ENCODE data around the gene PDE4A. TPM values are rescaled to one million over a fixed set of nuclear protein-coding genes. Genes with fewer than 3 reads are reported as not detected.
"Not testable (repeated sequence)": the region's sequence is repeated elsewhere in the genome, so short reads cannot be mapped to it uniquely, and the experiment has no call there.

PDE4A gene
- polyA plus RNA-seq, 2 of the 4 experiments (the other 2 are of a cell fraction): 1.2 to 3.7 TPM

- TF ChIP-seq ATOH8 (CRISPR knock-in tag; IDR thresholded peaks at IDR 0.05; ENCODE audit: low read depth): no peak
- no peak for TF ChIP-seq KDM1A (IDR thresholded peaks at IDR 0.05; ENCODE audit: low read depth)
- TF ChIP-seq CBX8 (IDR thresholded peaks at IDR 0.05): no peak
Measured at GRCh38 chr19:10395917-10396316, 24.4 kb upstream of the PDE4A start (continued).

DNA sequence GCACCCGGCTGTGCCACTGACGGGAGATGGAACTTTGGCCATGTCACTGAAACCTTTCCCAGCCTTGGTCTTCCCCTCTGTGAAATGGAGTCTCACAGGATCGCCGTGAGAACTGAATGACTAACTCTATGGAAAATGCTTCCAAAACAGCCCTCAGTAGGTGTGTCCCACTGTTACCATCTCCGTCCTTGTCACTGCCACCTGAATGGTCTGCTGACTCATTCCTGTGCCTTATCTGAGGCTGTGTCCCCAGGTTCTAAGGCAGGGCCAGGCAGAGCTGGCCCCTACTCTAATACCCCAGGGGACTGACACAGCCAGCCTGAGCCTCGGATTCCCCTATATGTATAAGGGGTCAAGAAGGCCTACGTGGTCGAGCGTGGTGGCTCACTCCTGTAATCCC lies 21.5 kb upstream of the PDE4A start:
- POLR2A ChIA-PET: no interaction called here
- CTCF ChIA-PET: interaction anchor here (1.4 to 11.6 kb wide), 3 partner anchors 8 to 140 kb away, joined by 5 to 172 read pairs (median 7); no protein-coding TSS in a partner anchor
- FAIRE-seq: no peak

GRCh38 chr19:10399340-10399739 lies 21.0 kb upstream of the PDE4A start:
- H3K27ac ChIP-seq; H3K4me3 ChIP-seq; H3K4me2 ChIP-seq; FAIRE-seq; ATAC-seq; H3K9me3 ChIP-seq; DNase-seq (ENCODE audit: low read depth in 1 of 2, low spot score in 1 of 2); POLR2A ChIA-PET: not testable (repeated sequence)
- H3K4me1 ChIP-seq: peaks cover 18% of the 10 kb centered on the region
- CTCF ChIA-PET: interaction anchor here (1.4 to 11.6 kb wide), 5 partner anchors 9 to 140 kb away, joined by 4 to 172 read pairs (median 7); no protein-coding TSS in a partner anchor
- 84% methylated on average over 8 of the region's 8 CpGs for WGBS (ENCODE audit: missing lambda C conversion rate)

More for the DNA sequence above, 21.5 kb upstream of the PDE4A start:
- Histone ChIP-seq H3K27ac (no peak overlapping the region), H3K4me1 (peaks cover 18% of the 10 kb centered on the region), H3K4me2 (no peak overlapping the region), H3K4me3 (no peak overlapping the region), H3K9me3 (no peaks in the 10 kb centered on the region)
- TF ChIP-seq BHLHE40 (IDR thresholded peaks at IDR 0.05; ENCODE audit: low read depth, low read length) (no peak), RFX5 (IDR thresholded peaks at IDR 0.05) (no peak), EHF (CRISPR knock-in tag; IDR thresholded peaks at IDR 0.05) (no peak), TFCP2L1 (CRISPR knock-in tag; IDR thresholded peaks at IDR 0.05) (no peak), JUNB (IDR thresholded peaks at IDR 0.05) (no peak), RCOR1 (IDR thresholded peaks at IDR 0.05; ENCODE audit: low read depth, low read length) (no peak), FOXS1 (CRISPR knock-in tag; IDR thresholded peaks at IDR 0.05) (no peak), PHF8 (IDR thresholded peaks at IDR 0.05; ENCODE audit: borderline replicate concordance, low read depth) (no peak), TP53 (CRISPR knock-in tag; IDR thresholded peaks at IDR 0.05) (no peak), SREBF2 (IDR thresholded peaks at IDR 0.05) (no peak), HOXB5 (CRISPR knock-in tag; IDR thresholded peaks at IDR 0.05) (no peak), ZSCAN20 (CRISPR knock-in tag; IDR thresholded peaks at IDR 0.05) (no peak), CBX8 (IDR thresholded peaks at IDR 0.05) (no peak), HOXA7 (CRISPR knock-in tag; IDR thresholded peaks at IDR 0.05) (no peak), NR3C1 (IDR thresholded peaks at IDR 0.05) (no peak), HOXB13 (CRISPR knock-in tag; IDR thresholded peaks at IDR 0.05; ENCODE audit: low read depth) (no peak), SMC3 (IDR thresholded peaks at IDR 0.05) (no peak), MAX (IDR thresholded peaks at IDR 0.05) (no peak)
- TF ChIP-seq, protein P1, sequence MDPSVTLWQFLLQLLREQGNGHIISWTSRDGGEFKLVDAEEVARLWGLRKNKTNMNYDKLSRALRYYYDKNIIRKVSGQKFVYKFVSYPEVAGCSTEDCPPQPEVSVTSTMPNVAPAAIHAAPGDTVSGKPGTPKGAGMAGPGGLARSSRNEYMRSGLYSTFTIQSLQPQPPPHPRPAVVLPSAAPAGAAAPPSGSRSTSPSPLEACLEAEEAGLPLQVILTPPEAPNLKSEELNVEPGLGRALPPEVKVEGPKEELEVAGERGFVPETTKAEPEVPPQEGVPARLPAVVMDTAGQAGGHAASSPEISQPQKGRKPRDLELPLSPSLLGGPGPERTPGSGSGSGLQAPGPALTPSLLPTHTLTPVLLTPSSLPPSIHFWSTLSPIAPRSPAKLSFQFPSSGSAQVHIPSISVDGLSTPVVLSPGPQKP (IDR thresholded peaks at IDR 0.05; ENCODE audit: low read depth, low read length): no peak
- 79% methylated on average over 6 of the region's 9 CpGs for WGBS (ENCODE audit: missing lambda C conversion rate)
- no peak for ATAC-seq
- no peak for DNase-seq (ENCODE audit: low read depth in 1 of 2, low spot score in 1 of 2)

DNA sequence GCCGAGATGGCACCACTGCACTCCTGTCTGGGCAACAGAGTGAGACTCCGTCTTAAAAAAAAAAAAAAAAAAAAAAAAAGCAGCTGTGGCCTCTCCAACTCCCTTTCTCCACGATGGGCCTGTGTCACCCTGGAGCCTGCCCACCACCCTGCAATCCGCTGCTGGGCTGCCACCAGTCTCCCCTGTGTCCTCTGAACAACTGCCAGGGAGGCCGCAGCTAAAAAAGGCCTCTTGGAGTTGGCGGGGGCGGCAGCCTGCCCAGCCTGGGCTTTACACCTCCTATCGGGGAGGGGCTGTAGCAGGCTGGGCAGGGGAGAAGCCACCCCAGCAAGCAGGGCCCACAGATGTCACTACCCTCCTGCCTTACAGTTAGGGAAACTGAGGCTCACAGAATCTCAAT lies 20.5 kb upstream of the PDE4A start:
- Histone ChIP-seq H3K27ac (no peak overlapping the region), H3K9me3 (no peaks in the 10 kb centered on the region), H3K4me2 (no peak overlapping the region), H3K4me1 (peaks cover 20% of the 10 kb centered on the region), H3K4me3 (no peak overlapping the region)
- POLR2A ChIA-PET: no interaction called here
- TF ChIP-seq MAFK (IDR thresholded peaks at IDR 0.05; ENCODE audit: partially characterized antibody): no peak
- WGBS (ENCODE audit: missing lambda C conversion rate): 98% methylated on average over 5 of the region's 8 CpGs
- FAIRE-seq: no peak
- CTCF ChIA-PET: interaction anchor here (1.0 to 11.6 kb wide), 6 partner anchors 8 to 150 kb away, joined by 3 to 172 read pairs (median 15); no protein-coding TSS in a partner anchor
- ATAC-seq: no peak
- no peak for DNase-seq (ENCODE audit: low read depth in 1 of 2, low spot score in 1 of 2)

Data from A549 (cell line).